Right cardiac atrium (tissue), 5 donors: ENCODE measurements around the gene LAMA4. TPM values are rescaled to one million over a fixed set of nuclear protein-coding genes. Genes with fewer than 3 reads are reported as not detected.

Experiments
- ATAC-seq, 2 donors: fragments of 200-7000 bp; cut with Tn5 transposase; one replicate each; pipeline versions ENCODE4 v1.8.0 to v1.9.1; 2020; ENCODE audit warnings: moderate library complexity in 2 of 2, mild to moderate bottlenecking in 1 of 2
- DNase-seq, 3 donors: peaks; one replicate each; pipeline ENCODE4 v3.0.0-alpha.2; 2020
- H3K27ac ChIP-seq: one replicate; pipeline ENCODE4 v1.5.1; 2013; ENCODE audit warnings: mild to moderate bottlenecking, low read length, control low read depth, moderate library complexity
- H3K27me3 ChIP-seq: one replicate; pipeline ENCODE4 v1.6.1; 2013; ENCODE audit not compliant: control insufficient read depth, insufficient read depth
- H3K4me1 ChIP-seq: one replicate; pipeline ENCODE4 v1.6.1; 2013; ENCODE audit warnings: low read length; ENCODE audit not compliant: control insufficient read depth, insufficient read depth
- H3K4me3 ChIP-seq: one replicate; pipeline ENCODE4 v1.5.1; 2013; ENCODE audit warnings: low read length, control low read depth
- H3K9me3 ChIP-seq: one replicate; pipeline ENCODE4 v1.6.1; 2013; ENCODE audit warnings: low read length; ENCODE audit not compliant: control insufficient read depth
- WGBS: extraction: QIAGEN DNeasy Blood & Tissue Kit; methylation state at CpG from one replicate; pipeline ENCODE4 v1.1.7; 2013; 5-methylcytosine and 5-hydroxymethylcytosine counted together
- intact Hi-C, 4 donors: fragments of 100-400 bp; cut with DNase I; formaldehyde crosslinking; loops; one replicate each; pipeline versions ENCODE4 v1.11.0 to v1.14.0; 2022 to 2023
- polyA plus RNA-seq: library from polyadenylated mRNA; stranded (reverse); fragments of 200-250 nt; gene quantifications from one replicate; pipeline ENCODE4 v1.2.3, GENCODE V29; 2013
- total RNA-seq, 4 donors: library from RNA; stranded (reverse); fragmentation: NEBNext Ultra II Directional; extraction: Animal tissue kit (Norgen Biotek cat#: 25700); gene quantifications; one replicate each; pipeline ENCODE4 v1.2.1, GENCODE V29; 2021
- donor health status: healthy with polysubstance abuse.
- donor health status: DM: no; HTN: yes; CAD: no.
- donor health status: DM: no; HTN: no; CAD: no.
- donor health status: DM: no; HTN: yes; CAD: no; lungs with severe emphysema.
- donor health status: DM: yes; HTN: yes; CAD: no.

Gene LAMA4
- total and polyA plus RNA-seq, 5 donors = 24.2 to 45.8 (median 33.3) TPM

DNA sequence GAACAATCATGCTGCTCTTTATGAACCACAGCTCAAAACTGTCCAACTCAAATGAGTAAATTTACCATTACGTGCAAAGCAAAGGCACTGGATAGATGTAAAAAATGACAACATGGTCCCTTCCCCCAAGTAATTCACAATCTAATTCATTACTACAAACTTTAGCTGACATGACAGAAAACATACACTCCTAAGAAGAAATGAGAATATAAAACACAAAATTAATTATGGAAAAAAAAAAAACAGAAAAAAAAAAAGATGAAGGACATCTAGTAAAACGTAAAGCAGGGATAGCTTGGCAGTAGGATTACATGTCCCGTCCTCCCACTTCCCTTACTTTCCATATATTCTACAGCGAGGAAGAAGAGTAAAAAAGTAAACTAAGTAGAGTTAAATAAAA, 172.8 kb downstream of the LAMA4 start:
- no peak overlapping the region for H3K27ac ChIP-seq
- no peak overlapping the region for H3K4me3 ChIP-seq
- no peaks in the 10 kb centered on the region for H3K27me3 ChIP-seq
- no peaks in the 10 kb centered on the region for H3K9me3 ChIP-seq
- no peak for DNase-seq
- WGBS = 88% methylated on average over 4 of the region's 4 CpGs
- no peak for ATAC-seq
- intact Hi-C loops = no loop called here
- peaks cover 2% of the 10 kb centered on the region for H3K4me1 ChIP-seq

DNA sequence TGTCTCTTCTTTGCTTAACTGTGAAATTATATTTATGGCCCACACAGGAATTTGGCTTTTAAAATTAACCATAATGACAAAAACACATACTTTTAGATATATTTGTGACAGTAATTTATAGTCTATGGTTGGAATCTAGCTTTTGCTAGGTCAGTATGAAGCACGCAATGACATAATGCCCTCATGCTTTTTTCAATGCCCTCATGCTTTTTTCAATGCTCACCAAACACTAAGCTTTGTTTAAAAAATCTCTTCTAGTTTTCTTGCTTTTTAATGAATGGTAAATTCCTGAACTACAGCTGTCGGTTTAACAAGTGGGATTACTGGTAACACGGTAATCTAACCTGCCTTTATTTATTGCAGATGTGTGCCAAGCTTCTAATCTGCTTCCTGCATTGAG, 187.8 kb downstream of the LAMA4 start:
- intact Hi-C loops = no loop called here
- Histone ChIP-seq H3K4me1 (no peaks in the 10 kb centered on the region), H3K27me3 (no peaks in the 10 kb centered on the region), H3K27ac (no peak overlapping the region), H3K4me3 (no peak overlapping the region), H3K9me3 (no peaks in the 10 kb centered on the region)
- 77% methylated on average over 3 of the region's 3 CpGs for WGBS
- ATAC-seq (no peak), DNase-seq (no peak)

DNA sequence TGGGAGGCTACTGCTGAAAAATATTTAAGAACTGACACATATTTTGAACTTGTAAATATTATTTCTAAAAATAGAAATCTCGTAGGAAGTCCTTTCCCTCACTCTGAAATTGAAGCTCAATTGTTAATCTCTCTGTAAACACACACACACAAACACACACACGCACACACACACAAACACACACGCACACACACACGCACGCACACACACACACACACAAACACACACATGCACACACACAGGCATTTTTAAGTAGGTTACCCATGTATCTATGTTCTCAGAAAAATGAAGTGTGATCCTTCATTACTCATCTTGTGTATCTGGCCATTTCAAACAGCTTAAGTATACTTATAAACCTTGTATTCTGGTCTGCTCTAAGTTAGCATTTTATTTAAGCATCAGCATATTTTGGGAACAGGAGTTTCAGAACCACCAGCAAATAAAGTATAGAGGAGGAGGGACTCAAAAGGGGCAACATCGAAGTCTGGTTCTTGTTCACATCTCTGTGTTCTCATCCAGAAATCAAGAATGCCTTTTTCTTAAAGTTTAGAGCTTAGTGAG, 188.9 kb downstream of the LAMA4 start:
- intact Hi-C loops = no loop called here
- WGBS = 54% methylated on average over 6 of the region's 6 CpGs

DNA sequence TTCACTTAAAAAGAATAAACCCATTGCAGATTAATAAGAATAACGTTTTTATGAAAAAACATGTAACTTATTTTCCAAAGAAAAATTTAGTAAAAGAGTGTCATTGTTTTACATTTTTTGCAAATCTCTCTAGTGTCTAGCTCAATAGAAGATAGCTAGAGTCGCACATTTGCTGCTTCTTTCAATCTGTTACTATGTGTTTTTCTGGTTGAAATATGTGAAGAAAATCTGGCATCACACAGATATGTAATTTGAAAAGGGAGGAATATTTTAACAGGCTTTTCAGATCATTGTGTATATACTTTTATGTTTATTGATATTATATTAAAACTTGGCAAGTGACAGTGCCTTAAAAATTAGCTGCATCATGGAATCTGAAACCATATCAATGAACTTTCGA, 191.4 kb downstream of the LAMA4 start:
- no peak for DNase-seq
- no peaks in the 10 kb centered on the region for H3K9me3 ChIP-seq
- no peak overlapping the region for H3K27ac ChIP-seq
- 82% methylated on average over 3 of the region's 3 CpGs for WGBS
- H3K27me3 ChIP-seq = no peaks in the 10 kb centered on the region
- no peak for ATAC-seq
- no peaks in the 10 kb centered on the region for H3K4me1 ChIP-seq
- intact Hi-C loops = no loop called here
- no peak overlapping the region for H3K4me3 ChIP-seq

More for the DNA sequence above, 188.9 kb downstream of the LAMA4 start:
- H3K27ac ChIP-seq = no peak overlapping the region
- no peaks in the 10 kb centered on the region for H3K27me3 ChIP-seq
- no peaks in the 10 kb centered on the region for H3K9me3 ChIP-seq
- ATAC-seq (no peak), DNase-seq (no peak)
- no peaks in the 10 kb centered on the region for H3K4me1 ChIP-seq
- H3K4me3 ChIP-seq = no peak overlapping the region

DNA sequence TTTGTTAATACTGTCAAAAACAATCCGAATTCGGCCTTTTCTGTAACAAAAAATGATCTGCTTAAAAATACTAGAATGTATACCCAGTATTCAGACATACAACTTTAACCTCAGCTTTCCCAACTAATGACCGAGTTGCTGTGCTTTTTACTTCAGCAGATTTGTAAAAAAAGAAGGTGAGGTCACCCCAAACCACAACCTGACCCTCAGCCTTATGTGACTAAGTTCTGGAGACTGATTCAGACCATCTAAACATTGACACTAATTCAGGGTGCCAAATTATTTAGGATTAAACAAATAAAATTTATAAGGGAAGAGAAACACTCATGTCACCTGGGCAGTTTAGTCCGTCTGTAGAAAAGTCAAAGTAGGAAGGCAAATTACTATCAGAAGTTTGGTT, 192.8 kb downstream of the LAMA4 start:
- 94% methylated on average over 4 of the region's 4 CpGs for WGBS
- Histone ChIP-seq H3K9me3 (no peaks in the 10 kb centered on the region), H3K27me3 (no peaks in the 10 kb centered on the region), H3K27ac (no peak overlapping the region), H3K4me3 (no peak overlapping the region), H3K4me1 (no peaks in the 10 kb centered on the region)
- no peak for DNase-seq
- intact Hi-C loops = no loop called here
- ATAC-seq = no peak

Other genes starting within 250 kb of the LAMA4 start
- gene CCN6, start 200.5 kb downstream of the LAMA4 start, total RNA-seq = not detected
- gene CCN6, start 200.5 kb downstream of the LAMA4 start, polyA plus RNA-seq = not detected
- 10 to 100 TPM; 21.4 to 36.9 (median 29.5) TPM for gene TUBE1, start 167.1 kb downstream of the LAMA4 start, total RNA-seq
- gene TUBE1, start 167.1 kb downstream of the LAMA4 start, polyA plus RNA-seq = 22.7 TPM
- 10 to 100 TPM; 60.2 to 77.7 (median 73.1) TPM for gene FAM229B, start 167.0 kb downstream of the LAMA4 start, total RNA-seq
- gene FAM229B, start 167.0 kb downstream of the LAMA4 start, polyA plus RNA-seq = 75.2 TPM
- not detected for gene RFPL4B, start 92.8 kb upstream of the LAMA4 start, total RNA-seq
- gene RFPL4B, start 92.8 kb upstream of the LAMA4 start, polyA plus RNA-seq = not detected